SH-SY5Y (cell line): ENCODE results near the gene CCDC171.

Experiments used
- GATA2 ChIP-seq: IDR thresholded peaks from 2 replicates; pipeline ENCODE4 v1.6.1; 2011; ENCODE audit warnings: mild to moderate bottlenecking, low read depth, low read length
- GATA3 ChIP-seq: IDR thresholded peaks from 2 replicates; pipeline ENCODE4 v1.6.1; 2011; ENCODE audit warnings: low read depth, mild to moderate bottlenecking, low read length, moderate library complexity

DNA sequence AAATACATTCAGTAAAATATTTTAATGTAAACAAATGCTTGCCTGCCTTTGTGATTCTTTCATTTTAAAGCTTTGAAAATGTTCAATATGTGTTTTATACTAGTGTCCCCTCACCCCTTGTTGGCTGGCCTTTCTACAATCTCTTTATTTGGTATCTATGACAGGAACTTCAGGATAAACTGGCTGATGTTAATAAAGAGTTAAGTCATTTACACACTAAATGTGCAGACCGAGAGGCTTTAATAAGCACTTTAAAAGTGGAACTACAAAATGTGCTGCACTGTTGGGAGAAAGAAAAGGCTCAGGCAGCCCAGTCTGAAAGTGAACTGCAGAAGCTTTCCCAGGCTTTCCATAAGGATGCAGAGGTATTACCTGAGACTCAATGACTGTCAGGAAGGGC, 171.8 kb downstream of the CCDC171 start:
- TF ChIP-seq GATA3: no peak
- TF ChIP-seq GATA2: no peak
